Retinal pigment epithelial cell (primary cell): ENCODE data around the gene JAK3.

Experiments used
- DNase-seq: peaks from one replicate; pipeline ENCODE4 v3.0.0-alpha.2; 2010; ENCODE audit warnings: low read depth
- H3K4me3 ChIP-seq: 2 replicates; pipeline ENCODE4 v1.5.1; 2011; ENCODE audit warnings: mild to moderate bottlenecking, low read length, control low read depth, moderate library complexity
- TF ChIP-seq, protein P1 (sequence below): conservative IDR thresholded peaks from 2 replicates; pipeline ENCODE4 v1.5.1; 2011; ENCODE audit warnings: low read depth, low read length, control low read depth, inconsistent platforms

The JAK3 gene

DNA sequence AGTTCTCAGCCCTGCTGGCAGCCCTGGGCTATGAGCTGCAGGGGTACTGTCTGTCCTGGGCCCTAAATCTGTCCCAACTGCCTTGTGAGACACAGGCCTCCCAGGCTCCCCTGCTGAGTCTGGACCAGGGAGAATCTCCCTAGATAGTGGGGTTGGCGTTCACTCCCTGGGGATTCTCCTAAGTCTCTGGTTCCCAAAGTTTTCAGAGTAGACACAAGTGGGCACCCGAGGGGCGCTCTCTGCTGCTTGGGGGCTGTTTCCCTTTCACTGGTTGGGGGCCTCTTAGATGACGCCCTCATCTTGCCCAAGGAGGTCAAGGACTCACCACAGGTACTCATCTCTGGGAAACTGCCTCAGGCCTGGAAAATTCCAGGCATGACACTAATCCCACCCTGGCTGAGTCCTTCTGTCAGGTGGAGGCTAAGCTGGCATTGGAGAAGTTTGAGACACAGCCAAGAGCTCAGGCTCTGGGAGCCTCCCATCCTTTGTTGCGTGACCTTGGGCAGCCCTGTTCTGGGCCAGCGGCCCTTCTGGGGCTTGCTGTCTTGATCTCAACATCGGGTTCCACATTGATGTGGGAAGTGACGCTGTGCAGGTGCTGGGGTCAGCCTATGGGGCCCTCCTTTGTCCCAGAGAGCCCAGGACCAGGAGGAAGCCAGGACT lies 15.9 kb upstream of the JAK3 start:
- DNase-seq: peak; percentile 75
- TF ChIP-seq, protein P1, sequence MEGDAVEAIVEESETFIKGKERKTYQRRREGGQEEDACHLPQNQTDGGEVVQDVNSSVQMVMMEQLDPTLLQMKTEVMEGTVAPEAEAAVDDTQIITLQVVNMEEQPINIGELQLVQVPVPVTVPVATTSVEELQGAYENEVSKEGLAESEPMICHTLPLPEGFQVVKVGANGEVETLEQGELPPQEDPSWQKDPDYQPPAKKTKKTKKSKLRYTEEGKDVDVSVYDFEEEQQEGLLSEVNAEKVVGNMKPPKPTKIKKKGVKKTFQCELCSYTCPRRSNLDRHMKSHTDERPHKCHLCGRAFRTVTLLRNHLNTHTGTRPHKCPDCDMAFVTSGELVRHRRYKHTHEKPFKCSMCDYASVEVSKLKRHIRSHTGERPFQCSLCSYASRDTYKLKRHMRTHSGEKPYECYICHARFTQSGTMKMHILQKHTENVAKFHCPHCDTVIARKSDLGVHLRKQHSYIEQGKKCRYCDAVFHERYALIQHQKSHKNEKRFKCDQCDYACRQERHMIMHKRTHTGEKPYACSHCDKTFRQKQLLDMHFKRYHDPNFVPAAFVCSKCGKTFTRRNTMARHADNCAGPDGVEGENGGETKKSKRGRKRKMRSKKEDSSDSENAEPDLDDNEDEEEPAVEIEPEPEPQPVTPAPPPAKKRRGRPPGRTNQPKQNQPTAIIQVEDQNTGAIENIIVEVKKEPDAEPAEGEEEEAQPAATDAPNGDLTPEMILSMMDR: no peak
- no peak overlapping the region for H3K4me3 ChIP-seq

- TF ChIP-seq, protein P1: no peak
- DNase-seq: no peak
- H3K4me3 ChIP-seq: no peak overlapping the region
These were observed 15.1 kb upstream of the JAK3 start for GRCh38 chr19:17862711-17863519.

- peak overlapping the region; percentile 98 for H3K4me3 ChIP-seq
- TF ChIP-seq, protein P1: no peak
- DNase-seq: no peak
These were observed 14.0 kb upstream of the JAK3 start for GRCh38 chr19:17861542-17862402.

DNA sequence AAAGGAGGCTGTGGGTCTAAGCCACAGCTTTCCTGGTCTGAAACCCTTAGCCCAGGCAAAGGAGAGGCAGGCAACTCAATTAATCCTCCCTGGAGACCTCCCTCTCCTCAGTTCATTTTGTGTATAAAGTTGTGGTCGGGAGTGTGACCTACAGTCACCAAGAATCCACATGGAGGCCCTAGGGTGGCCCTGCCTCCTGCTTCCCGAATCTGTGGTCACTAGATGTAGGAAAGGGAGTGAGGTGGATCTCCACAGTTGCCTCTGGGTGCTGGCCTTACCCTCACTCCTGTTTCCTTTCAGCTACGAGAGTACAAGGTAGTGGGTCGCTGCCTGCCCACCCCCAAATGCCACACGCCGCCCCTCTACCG lies 13.2 kb upstream of the JAK3 start:
- no peak for DNase-seq
- peak overlapping the region; percentile 98 for H3K4me3 ChIP-seq
- TF ChIP-seq, protein P1: no peak

- DNase-seq: no peak
- peak overlapping the region; percentile 98 for H3K4me3 ChIP-seq
- TF ChIP-seq, protein P1: no peak
These were observed 12.7 kb upstream of the JAK3 start for GRCh38 chr19:17860331-17860992.

GRCh38 chr19:17859533-17860330 lies 11.9 kb upstream of the JAK3 start, which contains the start of gene RPL18A:
Gene RPL18A, plus strand, starts transcription at chr19:17859910. Its CDS starts 47 bp downstream, at chr19:17859957.
- TF ChIP-seq, protein P1: peak; percentile 87

More at GRCh38 chr19:17859533-17860330, 11.9 kb upstream of the JAK3 start, which contains the start of gene RPL18A:
- peak within 1 kb of the TSS; percentile 98 for H3K4me3 ChIP-seq
- peak; percentile 99 for DNase-seq
